ENCODE data around the gene ARHGAP18. TPM values are rescaled to one million over a fixed set of nuclear protein-coding genes. Genes with fewer than 3 reads are reported as not detected.

Gene ARHGAP18
- total RNA-seq, 1 experiment from 2014 or later, result 2.4 TPM

DNA sequence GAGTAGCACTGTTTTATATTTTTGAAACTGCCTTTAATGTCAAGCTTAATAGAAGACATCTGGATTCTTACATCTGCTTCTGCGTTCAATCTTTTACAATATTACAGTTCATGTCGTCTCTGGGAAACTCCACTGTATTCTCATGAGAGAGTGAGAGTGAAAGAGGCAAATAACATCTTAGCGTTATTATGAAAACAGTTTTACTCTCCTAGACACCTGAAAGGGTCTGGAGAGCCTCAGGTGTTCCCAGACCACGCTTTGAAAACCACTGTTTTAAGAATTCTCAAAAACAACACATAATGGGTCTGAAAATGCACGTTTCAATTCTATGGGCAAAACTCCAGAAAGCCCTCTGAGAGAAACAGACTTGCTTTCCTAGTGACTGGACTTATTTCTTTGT is 63.3 kb downstream of the ARHGAP18 start:
- no peak overlapping the region for H3K27ac Mint-ChIP-seq
- Histone ChIP-seq H4K20me1 (ENCODE audit: control insufficient read depth, insufficient read depth, insufficient read length) (no peaks in the 10 kb centered on the region), H3K14ac (ENCODE audit: insufficient read depth, low read length) (no peak overlapping the region), H2BK20ac (ENCODE audit: low read depth, low read length, poor library complexity, severe bottlenecking) (no peak overlapping the region), H3K79me2 (ENCODE audit: insufficient read depth, low read length) (no peaks in the 10 kb centered on the region), H3K56ac (ENCODE audit: insufficient read length, low read depth, low read length) (no peak overlapping the region), H2BK5ac (ENCODE audit: insufficient read length, low read length) (no peak overlapping the region), H2AFZ (ENCODE audit: low read length) (no peak overlapping the region), H3K23ac (ENCODE audit: insufficient read length, low read depth, low read length) (no peak overlapping the region), H3K9ac (ENCODE audit: extremely low read depth, insufficient read length, low read length) (no peak overlapping the region), H3K27me3 (ENCODE audit: insufficient read depth, low read length) (no peaks in the 10 kb centered on the region), H4K8ac (replicated peaks; ENCODE audit: insufficient read length, low read depth, low read length) (no peak overlapping the region), H2AK5ac (ENCODE audit: insufficient read length, low read length) (no peak overlapping the region), H3T11ph (ENCODE audit: low read length) (no peak overlapping the region), H2BK15ac (ENCODE audit: low read depth, low read length) (no peak overlapping the region), H3K27ac (ENCODE audit: insufficient read length, low read depth, low read length) (no peak overlapping the region), H3K18ac (ENCODE audit: insufficient read length, low read depth, low read length) (no peak overlapping the region), H2BK12ac (ENCODE audit: insufficient read length, low read depth, low read length) (no peak overlapping the region), H3K4ac (ENCODE audit: low read depth, low read length) (no peak overlapping the region), H4K91ac (ENCODE audit: insufficient read length, low read depth, low read length) (no peak overlapping the region), H3K9me3 (ENCODE audit: control insufficient read depth, low read depth, low read length) (no peaks in the 10 kb centered on the region), H3K79me1 (ENCODE audit: insufficient read depth, low read depth, low read length, poor library complexity, severe bottlenecking) (no peaks in the 10 kb centered on the region), H3K4me2 (ENCODE audit: insufficient read depth, insufficient read length, low read length) (no peak overlapping the region), H2BK120ac (ENCODE audit: low read depth, low read length, poor library complexity, severe bottlenecking) (no peak overlapping the region), H3K23me2 (ENCODE audit: insufficient read length, low read depth, low read length, poor library complexity, severe bottlenecking) (no peaks in the 10 kb centered on the region), H4K5ac (ENCODE audit: insufficient read length, low read depth, low read length) (no peak overlapping the region), H3K4me1 (ENCODE audit: insufficient read depth, low read length) (peaks cover 6% of the 10 kb centered on the region; the same call in 1 of the 2 replicates)
- TF ChIP-seq, protein P1, sequence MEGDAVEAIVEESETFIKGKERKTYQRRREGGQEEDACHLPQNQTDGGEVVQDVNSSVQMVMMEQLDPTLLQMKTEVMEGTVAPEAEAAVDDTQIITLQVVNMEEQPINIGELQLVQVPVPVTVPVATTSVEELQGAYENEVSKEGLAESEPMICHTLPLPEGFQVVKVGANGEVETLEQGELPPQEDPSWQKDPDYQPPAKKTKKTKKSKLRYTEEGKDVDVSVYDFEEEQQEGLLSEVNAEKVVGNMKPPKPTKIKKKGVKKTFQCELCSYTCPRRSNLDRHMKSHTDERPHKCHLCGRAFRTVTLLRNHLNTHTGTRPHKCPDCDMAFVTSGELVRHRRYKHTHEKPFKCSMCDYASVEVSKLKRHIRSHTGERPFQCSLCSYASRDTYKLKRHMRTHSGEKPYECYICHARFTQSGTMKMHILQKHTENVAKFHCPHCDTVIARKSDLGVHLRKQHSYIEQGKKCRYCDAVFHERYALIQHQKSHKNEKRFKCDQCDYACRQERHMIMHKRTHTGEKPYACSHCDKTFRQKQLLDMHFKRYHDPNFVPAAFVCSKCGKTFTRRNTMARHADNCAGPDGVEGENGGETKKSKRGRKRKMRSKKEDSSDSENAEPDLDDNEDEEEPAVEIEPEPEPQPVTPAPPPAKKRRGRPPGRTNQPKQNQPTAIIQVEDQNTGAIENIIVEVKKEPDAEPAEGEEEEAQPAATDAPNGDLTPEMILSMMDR (conservative IDR thresholded peaks at IDR 0.05), result no peak
- no peak for DNase-seq
- H3K27me3 Mint-ChIP-seq (ENCODE audit: low read depth), result no peaks in the 10 kb centered on the region
- no peaks in the 10 kb centered on the region; a peak in 1 of 7 replicates for H3K36me3 Mint-ChIP-seq (ENCODE audit: insufficient read depth in 1 of 3, low read depth in 3 of 3)
- H3K9me3 Mint-ChIP-seq, result no peaks in the 10 kb centered on the region
- H3K4me3 Mint-ChIP-seq, result no peak overlapping the region
- WGBS (ENCODE audit: extremely low coverage, insufficient read length, low lambda C conversion rate), result no CpG with 5 or more reads among the region's 5 CpGs
- H3K4me1 Mint-ChIP-seq, result peaks cover 16 to 27% of the 10 kb centered on the region in 2 experiments
